HepG2 (cell line): ENCODE measurements around the gene ZNF575. TPM values are rescaled to one million over a fixed set of nuclear protein-coding genes. Genes with fewer than 3 reads are reported as not detected.
A peak's percentile ranks its signal among the peaks of the same experiment; 100 is the strongest.

Source experiments
- E2F1 ChIP-seq: sonication (generic); formaldehyde crosslinking; IDR thresholded peaks from 2 replicates; pipeline ENCODE4 v1.5.0; 2020; ENCODE audit warnings: missing genetic modification reagents
- HMGXB3 ChIP-seq: sonication (generic); formaldehyde crosslinking; IDR thresholded peaks from 2 replicates; pipeline ENCODE4 v1.4.0; 2020; ENCODE audit warnings: missing genetic modification reagents, borderline replicate concordance
- HNRNPK ChIP-seq: fragments of 200-400 bp; formaldehyde crosslinking; IDR thresholded peaks from 2 replicates; pipeline ENCODE4 v1.6.1; 2018; ENCODE audit warnings: low read length, low read depth, moderate library complexity, mild to moderate bottlenecking; ENCODE audit not compliant: poor library complexity, severe bottlenecking
- MED1 ChIP-seq: sonication (generic); formaldehyde crosslinking; IDR thresholded peaks from 2 replicates; pipeline ENCODE4 v1.4.0; 2020; ENCODE audit warnings: missing genetic modification reagents
- PHF8 ChIP-seq: sonication (generic); formaldehyde crosslinking; IDR thresholded peaks from 2 replicates; pipeline ENCODE4 v1.5.0; 2020; ENCODE audit warnings: missing genetic modification reagents
- RBFOX2 ChIP-seq: fragments of 200-400 bp; formaldehyde crosslinking; IDR thresholded peaks from 2 replicates; pipeline ENCODE4 v1.6.1; 2017; ENCODE audit warnings: low read depth, mild to moderate bottlenecking, low read length
- SALL2 ChIP-seq: sonication (generic); formaldehyde crosslinking; IDR thresholded peaks from 2 replicates; pipeline ENCODE4 v1.8.1; 2023; ENCODE audit warnings: mild to moderate bottlenecking, missing genetic modification reagents, inconsistent platforms
- SP140L ChIP-seq: sonication (generic); formaldehyde crosslinking; IDR thresholded peaks from 2 replicates; pipeline ENCODE4 v1.4.0; 2020; ENCODE audit warnings: missing genetic modification reagents, borderline replicate concordance
- TAF1 ChIP-seq: sonication (generic); formaldehyde crosslinking; IDR thresholded peaks from 2 replicates; pipeline ENCODE4 v1.4.0; 2020; ENCODE audit warnings: missing genetic modification reagents
- YEATS2 ChIP-seq: sonication (generic); formaldehyde crosslinking; IDR thresholded peaks from 2 replicates; pipeline ENCODE4 v1.4.0; 2020; ENCODE audit warnings: missing genetic modification reagents, borderline replicate concordance
- ZNF207 ChIP-seq: fragments of 450-650 bp; IDR thresholded peaks from 2 replicates; pipeline ENCODE4 v1.6.1; 2016; ENCODE audit warnings: antibody characterized with exemption, borderline replicate concordance
- ZNF44 ChIP-seq: sonication (generic); formaldehyde crosslinking; IDR thresholded peaks from 2 replicates; pipeline ENCODE4 v1.5.1; 2020; ENCODE audit warnings: mild to moderate bottlenecking, missing genetic modification reagents
- polyA plus RNA-seq, 8 experiments: library from polyadenylated mRNA; depleted of rRNA in 3 of 8; stranded (reverse) in 7 of 8; unstranded in 1 of 8; fragments of >200 nt; fragmentation: Illumina TruSeq in 4 of 8; extraction: Trizol in 4 of 8; gene quantifications; 2 replicates each; pipeline versions ENCODE4 v1.2.1 to v1.2.3, GENCODE V29; 2011 to 2016; ENCODE audit warnings: low read depth in 4 of 8, missing spikeins in 1 of 8, mixed read lengths in 1 of 8; ENCODE audit not compliant: insufficient read depth in 1 of 8
- total RNA-seq, 5 experiments: library from RNA; depleted of rRNA; stranded (reverse); fragments of >200 nt; fragmentation: Illumina TruSeq; extraction: Trizol; gene quantifications; 2 replicates each; pipeline ENCODE4 v1.2.3, GENCODE V29; 2016; ENCODE audit warnings: low read depth in 1 of 5
- TF ChIP-seq, protein P1 (sequence below): sonication (generic); formaldehyde crosslinking; IDR thresholded peaks from 2 replicates; pipeline ENCODE4 v1.4.0; 2020; ENCODE audit warnings: missing genetic modification reagents, borderline replicate concordance
- TF ChIP-seq, protein P2 (sequence below): sonication (generic); formaldehyde crosslinking; IDR thresholded peaks from 2 replicates; pipeline ENCODE4 v1.5.0; 2020; ENCODE audit warnings: mild to moderate bottlenecking, missing genetic modification reagents
- TF ChIP-seq, protein P3 (sequence below): sonication (generic); formaldehyde crosslinking; conservative IDR thresholded peaks from 2 replicates; pipeline ENCODE4 v1.4.0; 2020; ENCODE audit warnings: missing genetic modification reagents

The ZNF575 gene
- total and polyA plus RNA-seq, 2 of the 13 experiments (the other 11 are each of a cell fraction or from before 2014, with no cell fraction given): 0.17 to 0.27 TPM

DNA sequence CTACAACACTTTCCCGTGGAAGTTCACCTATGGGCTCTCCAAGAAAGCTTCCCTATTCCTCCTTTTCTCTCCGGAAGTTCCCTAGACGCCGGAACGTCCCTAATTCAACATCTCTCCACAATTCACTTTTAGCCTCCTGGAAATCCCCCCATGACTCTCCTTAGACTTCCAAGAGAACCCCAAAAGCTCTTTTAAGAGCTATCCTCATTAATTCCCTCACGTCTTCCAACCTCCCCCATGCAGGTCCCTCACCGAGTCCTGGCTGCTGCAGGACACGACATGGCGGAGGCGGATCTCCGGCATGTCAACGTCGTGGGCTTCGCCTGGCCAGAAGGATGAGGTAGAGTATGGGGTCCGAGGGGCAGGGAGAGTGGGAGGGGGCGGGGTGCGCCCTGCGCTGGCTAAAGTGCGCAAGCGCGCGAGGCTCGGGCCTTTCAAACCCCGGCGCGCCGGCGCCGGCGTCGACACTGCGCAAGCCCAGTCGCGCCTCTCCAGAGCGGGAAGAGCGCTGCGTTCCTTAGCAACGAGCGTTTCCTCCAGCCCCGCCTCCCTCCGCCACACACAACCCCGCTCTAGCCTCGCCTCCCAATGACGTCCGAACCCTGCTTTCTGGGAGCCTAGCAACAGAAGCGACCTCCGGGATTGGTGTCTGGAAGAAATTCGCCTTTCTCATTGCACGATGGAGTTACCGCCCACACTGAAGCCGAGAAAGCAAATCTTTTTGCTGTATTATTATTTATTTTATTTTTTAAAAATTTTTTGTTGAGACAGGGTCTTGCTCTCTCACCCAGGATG, 42.4 kb downstream of the ZNF575 start, which contains the start of the genes PINLYP and XRCC1 (continued):
- TF ChIP-seq ZNF207 (no peak), MED1 (CRISPR knock-in tag) (peak; percentile 24; the same call in 1 of the 2 replicates), YEATS2 (peak; percentile 70; the same call in 1 of the 2 replicates), TAF1 (CRISPR knock-in tag) (peak; percentile 42; the same call in 1 of the 2 replicates), PHF8 (CRISPR knock-in tag) (peak; percentile 63), SALL2 (CRISPR knock-in tag) (0 out of 2 replicates have a peak, but pooled peaks have one; percentile 68), SP140L (no peak), RBFOX2 (peak; percentile 56), HNRNPK (peak; percentile 93), HMGXB3 (peak; percentile 97), ZNF44 (CRISPR knock-in tag) (no peak), E2F1 (CRISPR knock-in tag) (peak; percentile 89)
- TF ChIP-seq, protein P1, sequence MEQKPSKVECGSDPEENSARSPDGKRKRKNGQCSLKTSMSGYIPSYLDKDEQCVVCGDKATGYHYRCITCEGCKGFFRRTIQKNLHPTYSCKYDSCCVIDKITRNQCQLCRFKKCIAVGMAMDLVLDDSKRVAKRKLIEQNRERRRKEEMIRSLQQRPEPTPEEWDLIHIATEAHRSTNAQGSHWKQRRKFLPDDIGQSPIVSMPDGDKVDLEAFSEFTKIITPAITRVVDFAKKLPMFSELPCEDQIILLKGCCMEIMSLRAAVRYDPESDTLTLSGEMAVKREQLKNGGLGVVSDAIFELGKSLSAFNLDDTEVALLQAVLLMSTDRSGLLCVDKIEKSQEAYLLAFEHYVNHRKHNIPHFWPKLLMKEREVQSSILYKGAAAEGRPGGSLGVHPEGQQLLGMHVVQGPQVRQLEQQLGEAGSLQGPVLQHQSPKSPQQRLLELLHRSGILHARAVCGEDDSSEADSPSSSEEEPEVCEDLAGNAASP (CRISPR knock-in tag): peak; percentile 11; the same call in 1 of the 2 replicates
- TF ChIP-seq, protein P2, sequence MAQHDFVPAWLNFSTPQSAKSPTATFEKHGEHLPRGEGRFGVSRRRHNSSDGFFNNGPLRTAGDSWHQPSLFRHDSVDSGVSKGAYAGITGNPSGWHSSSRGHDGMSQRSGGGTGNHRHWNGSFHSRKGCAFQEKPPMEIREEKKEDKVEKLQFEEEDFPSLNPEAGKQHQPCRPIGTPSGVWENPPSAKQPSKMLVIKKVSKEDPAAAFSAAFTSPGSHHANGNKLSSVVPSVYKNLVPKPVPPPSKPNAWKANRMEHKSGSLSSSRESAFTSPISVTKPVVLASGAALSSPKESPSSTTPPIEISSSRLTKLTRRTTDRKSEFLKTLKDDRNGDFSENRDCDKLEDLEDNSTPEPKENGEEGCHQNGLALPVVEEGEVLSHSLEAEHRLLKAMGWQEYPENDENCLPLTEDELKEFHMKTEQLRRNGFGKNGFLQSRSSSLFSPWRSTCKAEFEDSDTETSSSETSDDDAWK (CRISPR knock-in tag): no peak
- TF ChIP-seq, protein P3, sequence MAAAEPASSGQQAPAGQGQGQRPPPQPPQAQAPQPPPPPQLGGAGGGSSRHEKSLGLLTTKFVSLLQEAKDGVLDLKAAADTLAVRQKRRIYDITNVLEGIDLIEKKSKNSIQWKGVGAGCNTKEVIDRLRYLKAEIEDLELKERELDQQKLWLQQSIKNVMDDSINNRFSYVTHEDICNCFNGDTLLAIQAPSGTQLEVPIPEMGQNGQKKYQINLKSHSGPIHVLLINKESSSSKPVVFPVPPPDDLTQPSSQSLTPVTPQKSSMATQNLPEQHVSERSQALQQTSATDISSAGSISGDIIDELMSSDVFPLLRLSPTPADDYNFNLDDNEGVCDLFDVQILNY (CRISPR knock-in tag): peak; percentile 92
